ENCODE measurements around the gene DSCAM. TPM values are rescaled to one million over a fixed set of nuclear protein-coding genes. Genes with fewer than 3 reads are reported as not detected.

The DSCAM gene
- polyA plus RNA-seq, 1 donor = 0.85 TPM

DNA sequence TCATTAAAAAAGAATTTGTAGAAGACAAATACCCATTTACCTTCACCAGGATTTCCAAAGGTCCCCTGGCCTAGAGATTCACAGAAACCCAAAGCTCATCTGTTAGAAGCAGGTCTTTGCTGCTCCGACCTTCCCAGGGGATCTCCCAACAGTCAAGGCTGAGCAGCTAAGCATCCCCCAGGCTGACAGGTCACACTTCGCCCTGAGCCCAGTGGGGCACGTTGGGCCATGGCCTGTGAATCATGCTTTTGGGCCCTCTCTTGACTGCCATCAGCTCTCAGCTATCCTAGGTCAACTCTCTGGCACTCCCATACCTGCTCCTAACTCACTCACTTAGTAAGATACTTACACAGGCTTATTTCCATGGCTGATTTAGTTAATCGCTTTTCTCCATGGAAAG lies 157.7 kb downstream of the DSCAM start:
- no CpG with 5 or more reads among the region's 4 CpGs for WGBS (ENCODE audit: insufficient coverage, low lambda C conversion rate)
- DNase-seq = no peak

DNA sequence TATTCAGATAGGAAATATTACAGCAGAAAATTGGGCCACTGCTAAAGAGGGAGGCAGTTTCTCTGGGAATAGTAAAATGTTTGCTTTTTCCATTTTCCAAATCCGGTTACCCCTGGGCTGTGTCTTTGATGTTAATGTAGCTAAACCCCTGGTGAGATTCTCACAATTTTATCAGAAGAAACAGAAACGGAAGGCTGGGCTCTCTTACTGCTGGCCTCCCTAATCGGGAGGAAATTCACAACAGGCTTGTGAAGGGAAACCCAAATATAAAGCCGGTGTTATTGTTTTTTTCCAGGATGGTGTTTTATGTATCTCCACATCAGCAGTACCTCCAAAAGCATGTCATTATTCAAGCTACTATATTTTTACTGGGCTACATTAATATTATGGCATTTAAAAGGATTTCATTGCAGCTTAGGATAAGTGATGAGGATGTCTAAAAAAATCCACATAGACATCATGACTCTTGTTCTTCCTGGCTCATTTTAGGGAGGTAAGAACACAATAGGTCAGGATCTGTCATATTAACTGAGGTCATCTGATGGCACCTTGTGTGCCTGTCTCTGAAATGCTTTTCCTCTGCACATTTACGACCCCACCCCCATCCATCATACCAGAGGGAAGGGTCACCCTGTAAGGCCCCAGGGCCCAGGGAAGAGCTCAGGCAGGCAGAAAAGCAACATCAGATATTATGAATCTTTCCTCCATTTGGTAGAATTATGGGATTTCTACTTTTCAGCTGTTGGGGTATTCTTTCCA lies 158.7 kb downstream of the DSCAM start:
- H3K36me3 ChIP-seq (ENCODE audit: control insufficient read depth, insufficient read depth, low read length) = no peaks in the 10 kb centered on the region
- DNase-seq = no peak
- H3K27me3 ChIP-seq (ENCODE audit: control insufficient read depth, insufficient read depth, low read length) = no peaks in the 10 kb centered on the region
- H3K4me1 ChIP-seq (ENCODE audit: control insufficient read depth, insufficient read depth, low read length) = no peaks in the 10 kb centered on the region
- no peak overlapping the region for H3K4me3 ChIP-seq (ENCODE audit: low read length)
- no peak overlapping the region for H3K27ac ChIP-seq (ENCODE audit: low read length)
- no CpG with 5 or more reads among the region's 5 CpGs for WGBS (ENCODE audit: insufficient coverage, low lambda C conversion rate)
- H3K9me3 ChIP-seq (ENCODE audit: control insufficient read depth, low read depth, low read length) = no peaks in the 10 kb centered on the region

More for the DNA sequence above, 157.7 kb downstream of the DSCAM start:
- H3K27ac ChIP-seq (ENCODE audit: low read length) = no peak overlapping the region
- H3K36me3 ChIP-seq (ENCODE audit: control insufficient read depth, insufficient read depth, low read length) = no peaks in the 10 kb centered on the region
- H3K27me3 ChIP-seq (ENCODE audit: control insufficient read depth, insufficient read depth, low read length) = no peaks in the 10 kb centered on the region
- no peaks in the 10 kb centered on the region for H3K4me1 ChIP-seq (ENCODE audit: control insufficient read depth, insufficient read depth, low read length)
- H3K4me3 ChIP-seq (ENCODE audit: low read length) = no peak overlapping the region
- H3K9me3 ChIP-seq (ENCODE audit: control insufficient read depth, low read depth, low read length) = no peaks in the 10 kb centered on the region

DNA sequence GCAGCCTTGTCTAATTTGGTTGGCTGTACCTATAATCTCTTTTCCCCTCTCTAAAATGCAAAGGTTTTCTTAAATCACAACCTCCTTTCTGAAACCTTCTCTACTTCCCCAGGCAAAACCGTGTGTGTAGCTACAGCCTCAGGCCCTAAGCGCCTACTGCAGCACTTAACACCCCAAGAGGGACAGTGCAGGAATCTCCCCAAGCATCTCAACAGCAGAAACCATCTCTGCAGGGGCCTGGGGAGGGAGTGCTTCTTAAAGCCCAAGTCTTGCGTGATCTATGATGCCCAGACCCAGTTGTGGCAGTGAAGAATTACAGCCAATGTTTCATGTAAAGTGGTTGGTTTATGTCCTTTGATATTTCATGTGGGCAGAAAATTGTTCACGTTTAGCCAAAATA lies 159.3 kb downstream of the DSCAM start:
- DNase-seq = no peak
- H3K36me3 ChIP-seq (ENCODE audit: control insufficient read depth, insufficient read depth, low read length) = no peaks in the 10 kb centered on the region
- H3K4me3 ChIP-seq (ENCODE audit: low read length) = no peak overlapping the region
- no peaks in the 10 kb centered on the region for H3K4me1 ChIP-seq (ENCODE audit: control insufficient read depth, insufficient read depth, low read length)
- no peaks in the 10 kb centered on the region for H3K9me3 ChIP-seq (ENCODE audit: control insufficient read depth, low read depth, low read length)
- H3K27ac ChIP-seq (ENCODE audit: low read length) = no peak overlapping the region
- 61% methylated on average over 2 of the region's 4 CpGs for WGBS (ENCODE audit: insufficient coverage, low lambda C conversion rate)
- no peaks in the 10 kb centered on the region for H3K27me3 ChIP-seq (ENCODE audit: control insufficient read depth, insufficient read depth, low read length)

DNA sequence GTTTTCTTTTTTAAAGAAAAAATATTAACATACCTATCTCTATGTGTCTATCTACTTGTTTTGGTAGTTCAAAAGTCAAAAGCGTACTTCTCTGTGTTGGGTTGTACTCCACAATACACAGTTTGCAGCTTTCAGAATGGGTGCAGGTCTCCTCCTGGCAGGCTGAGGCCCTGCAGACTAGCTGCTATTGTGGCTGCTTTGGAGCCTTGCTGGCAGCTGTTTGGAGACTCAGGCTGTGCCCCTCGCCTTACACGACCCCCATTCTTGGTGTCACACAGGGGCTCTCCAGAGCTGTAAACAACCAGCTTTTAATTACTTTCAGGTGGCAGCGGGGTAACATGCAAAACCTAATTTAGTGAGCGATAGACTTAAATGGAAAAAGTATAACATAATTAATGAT lies 160.4 kb downstream of the DSCAM start:
- DNase-seq = no peak
- Histone ChIP-seq H3K36me3 (ENCODE audit: control insufficient read depth, insufficient read depth, low read length) (no peaks in the 10 kb centered on the region), H3K4me3 (ENCODE audit: low read length) (no peak overlapping the region), H3K4me1 (ENCODE audit: control insufficient read depth, insufficient read depth, low read length) (no peaks in the 10 kb centered on the region), H3K9me3 (ENCODE audit: control insufficient read depth, low read depth, low read length) (no peaks in the 10 kb centered on the region), H3K27me3 (ENCODE audit: control insufficient read depth, insufficient read depth, low read length) (no peaks in the 10 kb centered on the region), H3K27ac (ENCODE audit: low read length) (no peak overlapping the region)
- no CpG with 5 or more reads among the region's 5 CpGs for WGBS (ENCODE audit: insufficient coverage, low lambda C conversion rate)

DNA sequence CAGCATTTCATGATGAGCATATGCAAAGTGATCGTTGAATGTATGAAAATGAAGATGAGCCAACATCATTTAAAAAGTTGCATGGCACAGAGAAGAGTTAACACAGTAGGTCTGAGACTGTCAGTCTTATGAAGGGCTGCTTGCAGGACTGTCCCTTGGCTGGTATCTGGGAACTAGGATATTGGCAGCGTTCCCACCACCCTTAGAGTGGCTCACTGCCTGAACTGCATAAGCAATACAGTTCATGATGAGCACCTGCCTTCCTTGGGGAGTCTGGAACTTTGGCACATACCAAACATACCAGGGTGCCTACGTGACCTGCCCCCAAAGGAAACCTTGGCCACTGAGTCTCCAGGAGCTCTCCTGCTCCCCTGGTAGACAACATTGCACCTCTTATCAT lies 161.8 kb downstream of the DSCAM start:
- WGBS (ENCODE audit: insufficient coverage, low lambda C conversion rate) = no CpG with 5 or more reads among the region's 3 CpGs
- no peaks in the 10 kb centered on the region for H3K27me3 ChIP-seq (ENCODE audit: control insufficient read depth, insufficient read depth, low read length)
- H3K36me3 ChIP-seq (ENCODE audit: control insufficient read depth, insufficient read depth, low read length) = no peaks in the 10 kb centered on the region
- no peak overlapping the region for H3K27ac ChIP-seq (ENCODE audit: low read length)
- no peaks in the 10 kb centered on the region for H3K9me3 ChIP-seq (ENCODE audit: control insufficient read depth, low read depth, low read length)
- no peaks in the 10 kb centered on the region for H3K4me1 ChIP-seq (ENCODE audit: control insufficient read depth, insufficient read depth, low read length)
- DNase-seq = no peak
- H3K4me3 ChIP-seq (ENCODE audit: low read length) = no peak overlapping the region

DNA sequence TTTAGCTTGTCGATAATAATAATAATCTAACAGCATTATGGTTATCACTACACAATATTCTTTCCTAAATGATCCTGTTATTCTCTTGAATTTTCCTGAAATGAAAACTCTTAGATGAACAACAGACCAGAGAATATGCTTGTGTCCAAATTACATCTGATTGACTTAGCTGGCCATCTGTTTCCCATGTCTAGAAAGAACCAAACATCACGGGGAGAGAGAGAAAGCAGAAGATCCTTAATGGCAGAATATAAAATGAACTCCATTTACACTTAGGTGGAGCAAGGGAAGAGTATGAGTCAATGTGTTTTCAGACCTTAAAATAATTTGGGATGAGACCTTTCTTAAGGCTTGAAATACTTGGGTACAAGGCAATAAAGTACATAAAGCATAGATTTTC lies 162.2 kb downstream of the DSCAM start:
- Histone ChIP-seq H3K27ac (ENCODE audit: low read length) (no peak overlapping the region), H3K9me3 (ENCODE audit: control insufficient read depth, low read depth, low read length) (no peaks in the 10 kb centered on the region), H3K27me3 (ENCODE audit: control insufficient read depth, insufficient read depth, low read length) (no peaks in the 10 kb centered on the region), H3K36me3 (ENCODE audit: control insufficient read depth, insufficient read depth, low read length) (no peaks in the 10 kb centered on the region), H3K4me3 (ENCODE audit: low read length) (no peak overlapping the region), H3K4me1 (ENCODE audit: control insufficient read depth, insufficient read depth, low read length) (no peaks in the 10 kb centered on the region)
- WGBS (ENCODE audit: insufficient coverage, low lambda C conversion rate) = no CpG with 5 or more reads among the region's 2 CpGs
- no peak for DNase-seq

DNA sequence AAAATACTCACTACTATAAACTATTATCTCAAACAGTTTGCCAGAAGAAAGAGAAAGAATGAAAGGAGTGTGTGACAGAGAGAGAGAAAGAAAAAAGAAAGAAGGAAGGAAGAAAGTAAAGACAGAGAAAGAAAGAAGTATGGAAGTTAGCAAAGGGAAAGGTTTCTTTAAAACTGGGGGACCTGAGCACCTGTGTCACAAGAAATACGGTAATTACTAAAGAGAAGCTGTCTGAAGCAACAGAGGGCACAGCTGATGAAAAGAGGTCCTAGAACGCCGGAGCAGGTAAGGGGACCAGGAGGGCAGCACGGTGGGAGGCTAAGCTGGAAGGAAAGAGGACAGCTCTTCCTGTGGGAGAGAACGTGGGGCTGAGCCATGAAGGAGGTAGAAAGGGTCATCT lies 163.6 kb downstream of the DSCAM start:
- no peaks in the 10 kb centered on the region for H3K9me3 ChIP-seq (ENCODE audit: control insufficient read depth, low read depth, low read length)
- DNase-seq = no peak
- WGBS (ENCODE audit: insufficient coverage, low lambda C conversion rate) = 100% methylated on average over 1 of the region's 5 CpGs
- no peaks in the 10 kb centered on the region for H3K27me3 ChIP-seq (ENCODE audit: control insufficient read depth, insufficient read depth, low read length)
- H3K27ac ChIP-seq (ENCODE audit: low read length) = no peak overlapping the region
- H3K4me3 ChIP-seq (ENCODE audit: low read length) = no peak overlapping the region
- no peaks in the 10 kb centered on the region for H3K36me3 ChIP-seq (ENCODE audit: control insufficient read depth, insufficient read depth, low read length)
- no peaks in the 10 kb centered on the region for H3K4me1 ChIP-seq (ENCODE audit: control insufficient read depth, insufficient read depth, low read length)

DNA sequence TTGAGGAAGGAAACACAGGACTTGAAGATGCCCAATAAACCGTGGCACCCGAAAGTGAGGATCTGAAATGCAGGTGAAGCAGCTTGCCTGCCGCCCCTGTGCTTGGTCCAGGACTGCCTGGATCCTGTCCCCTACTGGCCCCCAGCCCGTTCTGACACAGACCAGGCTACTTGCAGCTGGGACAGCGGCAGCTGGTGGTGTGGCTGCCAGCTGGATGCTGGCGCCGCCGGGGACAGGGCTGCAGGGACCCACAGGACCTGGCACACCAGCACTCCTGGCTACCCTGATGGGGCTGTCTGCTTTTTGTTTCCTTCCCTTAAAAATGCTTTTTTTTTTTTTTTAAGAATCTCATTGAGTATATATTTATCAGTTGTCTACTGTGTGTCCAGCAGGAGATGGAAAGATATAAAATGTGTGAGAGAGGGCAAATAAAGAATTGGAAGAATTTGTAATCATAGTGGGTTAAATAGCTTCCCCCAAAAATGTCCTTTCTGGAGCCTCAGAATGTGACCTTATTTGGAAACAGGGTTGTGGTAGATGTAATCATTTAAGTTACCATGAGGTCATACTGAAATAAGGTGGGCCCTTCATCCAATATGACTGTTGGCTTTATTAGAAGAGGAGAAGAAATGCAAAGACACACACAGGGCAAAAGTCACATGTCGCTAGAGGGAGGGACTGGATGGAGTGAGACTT lies 165.6 kb downstream of the DSCAM start:
- H3K36me3 ChIP-seq (ENCODE audit: control insufficient read depth, insufficient read depth, low read length) = no peaks in the 10 kb centered on the region
- H3K9me3 ChIP-seq (ENCODE audit: control insufficient read depth, low read depth, low read length) = no peaks in the 10 kb centered on the region
- no CpG with 5 or more reads among the region's 9 CpGs for WGBS (ENCODE audit: insufficient coverage, low lambda C conversion rate)
- H3K4me3 ChIP-seq (ENCODE audit: low read length) = no peak overlapping the region
- no peaks in the 10 kb centered on the region for H3K27me3 ChIP-seq (ENCODE audit: control insufficient read depth, insufficient read depth, low read length)
- H3K27ac ChIP-seq (ENCODE audit: low read length) = no peak overlapping the region
- DNase-seq = no peak
- no peaks in the 10 kb centered on the region for H3K4me1 ChIP-seq (ENCODE audit: control insufficient read depth, insufficient read depth, low read length)

DNA sequence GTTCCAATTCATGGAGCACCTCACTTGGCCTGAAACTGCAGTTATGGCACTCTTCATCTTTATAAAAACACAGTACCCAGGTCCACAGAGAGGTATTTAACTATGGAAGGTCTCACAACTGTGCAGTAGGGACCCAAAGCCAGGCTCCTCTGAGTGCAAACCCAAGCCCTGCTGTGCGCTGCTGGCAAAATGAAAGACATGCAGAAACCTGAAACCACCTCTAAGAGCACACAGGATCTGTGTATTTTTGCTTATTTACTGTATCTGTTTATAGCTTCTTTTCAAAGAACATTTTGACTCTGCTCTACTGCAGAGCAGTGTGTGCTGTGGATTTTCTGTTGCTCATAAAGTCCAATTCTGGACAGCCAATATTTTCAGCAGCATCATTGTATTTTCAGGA lies 166.6 kb downstream of the DSCAM start:
- WGBS (ENCODE audit: insufficient coverage, low lambda C conversion rate) = no CpG with 5 or more reads among the region's 1 CpG
- no peaks in the 10 kb centered on the region for H3K36me3 ChIP-seq (ENCODE audit: control insufficient read depth, insufficient read depth, low read length)
- no peak overlapping the region for H3K4me3 ChIP-seq (ENCODE audit: low read length)
- no peaks in the 10 kb centered on the region for H3K9me3 ChIP-seq (ENCODE audit: control insufficient read depth, low read depth, low read length)
- DNase-seq = no peak
- H3K27ac ChIP-seq (ENCODE audit: low read length) = no peak overlapping the region
- no peaks in the 10 kb centered on the region for H3K27me3 ChIP-seq (ENCODE audit: control insufficient read depth, insufficient read depth, low read length)
- H3K4me1 ChIP-seq (ENCODE audit: control insufficient read depth, insufficient read depth, low read length) = no peaks in the 10 kb centered on the region

DNA sequence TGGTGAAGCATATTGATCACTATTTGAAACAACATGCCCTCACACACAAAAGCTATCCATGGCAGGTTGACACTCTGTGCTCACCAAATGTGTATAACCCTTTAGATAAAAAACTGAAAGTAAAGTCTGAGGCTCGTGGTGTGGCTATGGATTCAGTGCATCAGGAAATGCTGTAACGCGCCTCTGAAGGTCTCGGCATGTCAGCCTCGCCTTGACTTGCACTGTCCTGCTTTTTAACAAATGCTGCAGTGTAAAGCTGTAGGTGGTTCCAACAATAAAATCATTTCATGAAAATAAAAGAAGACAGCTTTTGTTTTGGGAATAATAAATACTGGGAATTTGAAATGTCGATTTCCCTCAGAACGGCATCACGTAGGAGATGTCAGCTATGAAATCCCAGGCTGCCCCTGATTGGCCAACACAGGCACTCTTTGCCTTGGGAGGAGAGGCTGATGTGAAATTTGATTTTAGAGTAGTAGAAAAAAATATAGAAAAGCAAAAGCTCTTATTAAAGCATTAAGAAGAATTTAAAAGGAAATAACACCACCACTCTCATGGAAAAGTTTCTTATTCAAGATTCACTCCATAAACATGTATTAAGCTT lies 168.2 kb downstream of the DSCAM start:
- DNase-seq = no peak
- WGBS (ENCODE audit: insufficient coverage, low lambda C conversion rate) = 90% methylated on average over 2 of the region's 8 CpGs
- Histone ChIP-seq H3K4me1 (ENCODE audit: control insufficient read depth, insufficient read depth, low read length) (no peaks in the 10 kb centered on the region), H3K27ac (ENCODE audit: low read length) (no peak overlapping the region), H3K36me3 (ENCODE audit: control insufficient read depth, insufficient read depth, low read length) (no peaks in the 10 kb centered on the region), H3K27me3 (ENCODE audit: control insufficient read depth, insufficient read depth, low read length) (no peaks in the 10 kb centered on the region), H3K9me3 (ENCODE audit: control insufficient read depth, low read depth, low read length) (no peaks in the 10 kb centered on the region), H3K4me3 (ENCODE audit: low read length) (no peak overlapping the region)

Data from large intestine (tissue), 3 donors.